Thymus (tissue), 11 donors: ENCODE results near the gene NOX3. TPM values are rescaled to one million over a fixed set of nuclear protein-coding genes. Genes with fewer than 3 reads are reported as not detected.
"Not testable (repeated sequence)": the region's sequence is repeated elsewhere in the genome, so short reads cannot be mapped to it uniquely, and the experiment has no call there.

Source experiments
- DNase-seq, 9 donors: peaks; one replicate each; pipeline ENCODE4 v3.0.0-alpha.2; 2013; ENCODE audit warnings: low spot score in 9 of 9, low read depth in 6 of 9, missing footprints in 1 of 9
- H3K27ac ChIP-seq, 2 donors: one replicate each; pipeline ENCODE4 v1.5.1; 2013; ENCODE audit warnings: control low read depth in 1 of 2, low read depth in 1 of 2, low read length in 1 of 2, mild to moderate bottlenecking in 1 of 2, moderate library complexity in 1 of 2
- H3K27me3 ChIP-seq, 2 donors: one replicate each; pipeline ENCODE4 v1.5.1; 2013; ENCODE audit warnings: low read length in 1 of 2; ENCODE audit not compliant: control insufficient read depth in 2 of 2, insufficient read depth in 1 of 2
- H3K36me3 ChIP-seq, 2 donors: one replicate each; pipeline ENCODE4 v1.5.1; 2013; ENCODE audit warnings: low read length in 1 of 2, mild to moderate bottlenecking in 1 of 2, moderate library complexity in 1 of 2; ENCODE audit not compliant: control insufficient read depth in 2 of 2, insufficient read depth in 2 of 2
- H3K4me1 ChIP-seq, 2 donors: one replicate each; pipeline ENCODE4 v1.5.1; 2013; ENCODE audit warnings: low read length in 2 of 2; ENCODE audit not compliant: control insufficient read depth in 2 of 2, insufficient read depth in 2 of 2
- H3K4me3 ChIP-seq, 2 donors: one replicate each; pipeline ENCODE4 v1.5.1; 2013; ENCODE audit warnings: low read length in 2 of 2, control low read depth in 1 of 2, mild to moderate bottlenecking in 1 of 2
- H3K9me3 ChIP-seq, 2 donors: one replicate each; pipeline ENCODE4 v1.5.1; 2013; ENCODE audit warnings: low read length in 1 of 2, mild to moderate bottlenecking in 1 of 2; ENCODE audit not compliant: control insufficient read depth in 2 of 2, insufficient read depth in 1 of 2
- WGBS: extraction: QIAGEN DNeasy Blood & Tissue Kit; methylation state at CpG from one replicate; pipeline ENCODE4 v1.1.7; 2013; 5-methylcytosine and 5-hydroxymethylcytosine counted together
- polyA plus RNA-seq: library from polyadenylated mRNA; stranded (reverse); fragments of 200-250 nt; gene quantifications from one replicate; pipeline ENCODE4 v1.2.3, GENCODE V29; 2013
- total RNA-seq: library from RNA; stranded (reverse); fragments of 120-200 nt; gene quantifications from one replicate; pipeline ENCODE4 v1.2.4, GENCODE V29; 2013
- donor health status: healthy.

The NOX3 gene
- total and polyA plus RNA-seq, 2 donors, result not detected

DNA sequence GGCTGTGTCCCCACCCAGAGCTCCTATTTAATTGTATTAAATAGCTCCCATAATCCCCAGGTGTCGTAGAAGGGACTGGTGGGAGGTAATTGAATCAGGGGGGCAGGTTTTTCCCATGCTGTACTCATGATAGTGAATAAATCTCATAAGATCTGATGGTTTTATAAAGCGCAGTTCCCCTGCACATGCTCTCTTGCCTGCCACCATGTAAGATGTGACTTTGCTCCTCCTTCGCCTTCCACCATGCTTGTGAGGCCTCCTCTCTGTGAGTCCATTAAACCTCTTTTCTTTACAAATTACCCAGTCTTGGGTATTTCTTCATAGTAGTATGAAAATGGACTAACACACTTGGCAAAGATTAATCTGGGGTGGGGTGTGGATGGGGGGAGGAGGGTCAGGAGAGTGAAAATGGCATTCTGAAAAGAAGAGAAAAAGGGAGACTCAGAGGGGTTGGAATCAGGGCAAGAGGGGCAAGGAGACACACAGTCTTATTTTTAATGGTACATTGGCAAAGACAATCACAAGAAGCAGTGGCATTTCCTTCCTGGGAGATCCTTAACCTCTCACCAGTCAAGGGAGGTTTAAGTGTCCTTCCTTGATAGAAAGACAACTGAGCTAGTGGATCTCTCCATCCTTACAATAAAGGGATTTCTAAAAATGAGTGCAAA is 37.5 kb upstream of the NOX3 start:
- Histone ChIP-seq H3K27me3 (no peaks in the 10 kb centered on the region), H3K36me3 (no peaks in the 10 kb centered on the region), H3K4me1 (no peaks in the 10 kb centered on the region), H3K9me3 (no peaks in the 10 kb centered on the region), H3K27ac (no peak overlapping the region), H3K4me3 (no peak overlapping the region)
- WGBS, result 94% methylated on average over 3 of the region's 3 CpGs
- no peak for DNase-seq

- no peaks in the 10 kb centered on the region for H3K36me3 ChIP-seq
- DNase-seq, result no peak
- no peak overlapping the region for H3K27ac ChIP-seq
- 97% methylated on average over 2 of the region's 2 CpGs for WGBS
- no peaks in the 10 kb centered on the region for H3K9me3 ChIP-seq
- H3K27me3 ChIP-seq, result no peaks in the 10 kb centered on the region
- H3K4me1 ChIP-seq, result no peaks in the 10 kb centered on the region
- H3K4me3 ChIP-seq, result no peak overlapping the region
Observed at GRCh38 chr6:155492061-155492735, 36.6 kb upstream of the NOX3 start.

- no peaks in the 10 kb centered on the region for H3K27me3 ChIP-seq
- H3K27ac ChIP-seq, result no peak overlapping the region
- DNase-seq, result no peak
- H3K4me3 ChIP-seq, result no peak overlapping the region
- 97% methylated on average over 1 of the region's 1 CpG for WGBS
- no peaks in the 10 kb centered on the region for H3K9me3 ChIP-seq
- no peaks in the 10 kb centered on the region for H3K4me1 ChIP-seq
- no peaks in the 10 kb centered on the region for H3K36me3 ChIP-seq
Observed at GRCh38 chr6:155491421-155491820, 35.8 kb upstream of the NOX3 start.

DNA sequence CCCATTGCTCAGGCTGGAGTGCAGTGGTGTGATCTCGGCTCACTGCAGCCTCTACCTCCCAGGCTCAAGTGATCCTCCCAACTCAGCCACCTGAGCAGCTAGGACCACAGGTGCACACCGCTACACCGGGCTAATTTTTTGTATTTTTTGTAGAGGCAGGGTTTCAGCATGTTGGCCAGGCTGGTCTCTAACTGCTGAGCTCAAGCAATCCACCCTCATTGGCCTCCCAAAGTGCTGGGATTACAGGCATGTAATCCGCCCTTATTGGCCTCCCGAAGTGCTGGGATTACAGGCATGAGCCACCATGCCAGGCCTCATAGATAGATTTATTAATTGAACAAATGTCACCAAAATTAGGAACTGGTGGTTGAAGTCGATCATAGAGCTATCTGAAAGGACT is 32.6 kb upstream of the NOX3 start:
- not testable (repeated sequence) for H3K27ac ChIP-seq, H3K27me3 ChIP-seq, H3K9me3 ChIP-seq, H3K36me3 ChIP-seq, DNase-seq, H3K4me3 ChIP-seq, H3K4me1 ChIP-seq
- WGBS, result 98% methylated on average over 6 of the region's 6 CpGs

- Histone ChIP-seq H3K4me1 (no peaks in the 10 kb centered on the region), H3K27me3 (no peaks in the 10 kb centered on the region), H3K4me3 (no peak overlapping the region), H3K9me3 (no peaks in the 10 kb centered on the region), H3K36me3 (no peaks in the 10 kb centered on the region), H3K27ac (no peak overlapping the region)
- no peak for DNase-seq
- WGBS, result 77% methylated on average over 5 of the region's 5 CpGs
Observed at GRCh38 chr6:155487371-155488130, 31.9 kb upstream of the NOX3 start.

DNA sequence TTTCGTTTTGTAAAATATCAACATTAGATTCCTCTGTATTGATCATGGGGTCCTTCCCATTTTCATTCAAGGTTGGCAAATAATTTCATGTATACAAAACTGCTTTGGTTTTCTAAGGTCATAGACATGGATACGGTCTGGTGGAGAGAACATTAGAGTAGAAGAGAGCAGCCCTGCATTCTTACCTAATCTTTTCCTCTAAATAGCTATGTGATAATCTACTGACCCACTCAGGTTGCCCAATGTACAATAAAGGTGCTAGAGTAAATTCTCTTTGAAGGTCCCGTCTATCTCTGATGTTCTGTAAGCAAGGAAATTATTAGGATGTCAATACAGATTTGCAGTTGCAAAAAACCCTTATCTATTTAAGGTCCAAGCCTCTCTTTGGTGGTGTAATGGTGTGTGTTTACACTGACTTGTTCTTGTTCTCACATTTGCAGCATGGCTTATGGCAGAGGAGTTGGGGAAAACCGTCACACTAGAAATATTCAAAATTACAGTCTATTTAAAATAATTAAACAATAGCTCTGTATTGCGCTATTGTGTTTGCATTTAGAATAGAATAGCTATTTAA is 31.2 kb upstream of the NOX3 start:
- no peak overlapping the region for H3K4me3 ChIP-seq
- no peaks in the 10 kb centered on the region for H3K36me3 ChIP-seq
- WGBS, result 98% methylated on average over 5 of the region's 5 CpGs
- H3K4me1 ChIP-seq, result no peaks in the 10 kb centered on the region
- DNase-seq, result no peak
- no peak overlapping the region for H3K27ac ChIP-seq
- no peaks in the 10 kb centered on the region for H3K9me3 ChIP-seq
- H3K27me3 ChIP-seq, result no peaks in the 10 kb centered on the region

DNA sequence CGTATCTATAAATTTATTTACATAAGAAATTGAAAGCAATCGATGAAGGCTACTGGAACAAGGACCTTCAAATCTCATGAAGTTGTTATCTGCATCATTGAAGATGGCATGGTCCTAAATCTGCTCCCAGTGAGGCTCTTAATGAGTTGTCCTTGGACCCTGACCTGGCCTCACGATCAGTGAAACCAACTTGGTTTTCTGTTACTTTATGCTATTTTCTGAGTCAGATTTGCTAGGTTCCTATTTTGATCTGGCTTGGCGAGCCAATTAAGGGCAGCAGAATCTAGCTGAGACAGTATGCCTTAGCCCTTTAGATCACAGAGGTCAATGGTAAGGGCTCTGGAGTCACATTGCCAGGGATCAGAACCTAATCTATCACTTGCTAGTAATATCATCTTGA is 30.1 kb upstream of the NOX3 start:
- no peak for DNase-seq
- WGBS, result 96% methylated on average over 4 of the region's 4 CpGs
- H3K36me3 ChIP-seq, result no peaks in the 10 kb centered on the region
- no peaks in the 10 kb centered on the region for H3K9me3 ChIP-seq
- H3K4me1 ChIP-seq, result no peaks in the 10 kb centered on the region
- no peaks in the 10 kb centered on the region for H3K27me3 ChIP-seq
- H3K4me3 ChIP-seq, result no peak overlapping the region
- no peak overlapping the region for H3K27ac ChIP-seq

DNA sequence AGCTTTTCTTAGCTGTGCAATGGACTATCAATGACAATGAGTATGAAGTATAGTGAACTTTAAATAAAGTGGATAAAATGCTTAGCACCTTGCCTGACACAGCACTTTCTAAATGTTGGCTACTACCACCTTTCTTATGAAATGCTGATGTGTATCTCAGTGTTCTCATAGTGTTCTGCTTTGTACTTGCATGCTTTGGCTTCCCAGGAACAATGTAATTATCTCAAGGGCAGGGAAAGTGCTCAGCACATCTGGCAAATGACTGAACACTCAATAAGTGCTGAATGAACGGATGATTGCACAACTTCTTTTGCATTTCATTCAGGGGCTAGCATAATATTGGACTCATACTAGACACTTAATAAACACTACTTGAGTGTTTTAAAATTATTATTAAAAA is 28.2 kb upstream of the NOX3 start:
- no peak for DNase-seq
- Histone ChIP-seq H3K27me3 (no peaks in the 10 kb centered on the region), H3K4me3 (no peak overlapping the region), H3K27ac (no peak overlapping the region), H3K4me1 (no peaks in the 10 kb centered on the region), H3K9me3 (no peaks in the 10 kb centered on the region), H3K36me3 (no peaks in the 10 kb centered on the region)
- WGBS, result 0% methylated on average over 1 of the region's 1 CpG

DNA sequence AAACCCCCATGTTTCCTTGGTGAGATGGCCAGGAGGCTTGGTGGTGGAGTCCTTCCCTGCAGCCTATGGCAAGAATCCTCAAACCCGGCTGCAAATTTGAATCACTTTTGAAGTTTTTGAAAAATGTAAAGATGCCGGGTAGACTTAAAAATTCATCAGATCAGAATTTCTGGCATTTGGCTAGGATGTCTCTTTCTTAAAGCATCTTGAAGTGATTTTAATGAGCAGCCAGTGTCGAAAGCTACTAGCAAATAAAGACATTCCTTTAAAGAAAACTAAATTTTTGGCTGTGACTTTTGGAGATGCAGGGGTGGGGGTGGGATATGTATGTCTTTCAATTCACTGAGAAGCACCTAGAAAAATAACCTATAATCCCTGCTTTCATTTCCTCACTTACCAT is 25.6 kb upstream of the NOX3 start:
- 96% methylated on average over 3 of the region's 3 CpGs for WGBS
- H3K4me3 ChIP-seq, result no peak overlapping the region
- H3K27me3 ChIP-seq, result no peaks in the 10 kb centered on the region
- DNase-seq, result no peak
- no peaks in the 10 kb centered on the region for H3K36me3 ChIP-seq
- H3K9me3 ChIP-seq, result no peaks in the 10 kb centered on the region
- H3K4me1 ChIP-seq, result no peaks in the 10 kb centered on the region
- H3K27ac ChIP-seq, result no peak overlapping the region
